ENCODE results near the gene PLGLB2.
"Not testable (repeated sequence)": the region's sequence is repeated elsewhere in the genome, so short reads cannot be mapped to it uniquely, and the experiment has no call there.

The PLGLB2 gene

GRCh38 chr2:87747791-87748190 is at the start of gene PLGLB2:
Gene PLGLB2 (plus strand): TSS chr2:87748087. CDS start chr2:87748154, 67 bp downstream.
- DNase-seq: not testable (repeated sequence)

- DNase-seq: not testable (repeated sequence)
These were observed 43.1 kb upstream of the PLGLB2 start for GRCh38 chr2:87704572-87705323.

- not testable (repeated sequence) for DNase-seq
These were observed 39.5 kb upstream of the PLGLB2 start for GRCh38 chr2:87708368-87708767.

- DNase-seq: not testable (repeated sequence)
These were observed 19.8 kb upstream of the PLGLB2 start for GRCh38 chr2:87727940-87728599.

- not testable (repeated sequence) for DNase-seq
These were observed 7.0 kb upstream of the PLGLB2 start for GRCh38 chr2:87740928-87741327.

GRCh38 chr2:87742393-87743108 is 5.3 kb upstream of the PLGLB2 start:
- not testable (repeated sequence) for DNase-seq

GRCh38 chr2:87743638-87744037 is 4.2 kb upstream of the PLGLB2 start:
- not testable (repeated sequence) for DNase-seq

- DNase-seq: not testable (repeated sequence)
These were observed 2.4 kb upstream of the PLGLB2 start for GRCh38 chr2:87745353-87745951.

GRCh38 chr2:87748524-87748923 is 637 bp downstream of the PLGLB2 start:
- DNase-seq: not testable (repeated sequence)

- DNase-seq: not testable (repeated sequence)
These were observed 2.7 kb downstream of the PLGLB2 start for GRCh38 chr2:87750560-87750959.

- not testable (repeated sequence) for DNase-seq
These were observed 6.9 kb downstream of the PLGLB2 start for GRCh38 chr2:87754759-87755158.

Data from CD4-positive, alpha-beta T cell treated with Interferon gamma for 1 hour (primary cell).